HEK293 (cell line): ENCODE results near the gene BRD2.

Experiments
- AEBP2 ChIP-seq: fragments of 450-650 bp; formaldehyde crosslinking; IDR thresholded peaks from 2 replicates; pipeline ENCODE4 v1.5.1; 2016; ENCODE audit warnings: missing biosample characterization, missing genetic modification characterization, borderline replicate concordance
- EGR2 ChIP-seq: fragments of 450-650 bp; formaldehyde crosslinking; IDR thresholded peaks from 2 replicates; pipeline ENCODE4 v1.5.1; 2016; ENCODE audit warnings: low read depth, missing biosample characterization, missing genetic modification characterization
- GLIS2 ChIP-seq: fragments of 450-650 bp; formaldehyde crosslinking; IDR thresholded peaks from 2 replicates; pipeline ENCODE4 v1.5.1; 2016; ENCODE audit warnings: missing biosample characterization, missing genetic modification characterization
- KLF7 ChIP-seq: fragments of 450-650 bp; formaldehyde crosslinking; IDR thresholded peaks from 2 replicates; pipeline ENCODE4 v1.5.1; 2016; ENCODE audit warnings: missing biosample characterization, missing genetic modification characterization, borderline replicate concordance
- KLF9 ChIP-seq: fragments of 450-650 bp; formaldehyde crosslinking; IDR thresholded peaks from 2 replicates; pipeline ENCODE4 v1.5.1; 2016; ENCODE audit warnings: missing biosample characterization, missing genetic modification characterization, low read depth
- MYNN ChIP-seq: fragments of 450-650 bp; formaldehyde crosslinking; IDR thresholded peaks from 2 replicates; pipeline ENCODE4 v1.5.1; 2016; ENCODE audit warnings: missing biosample characterization, missing genetic modification characterization, borderline replicate concordance
- PRDM10 ChIP-seq: fragments of 450-650 bp; formaldehyde crosslinking; IDR thresholded peaks from 2 replicates; pipeline ENCODE4 v1.5.1; 2016; ENCODE audit warnings: missing biosample characterization, missing genetic modification characterization
- REPIN1 ChIP-seq: fragments of 450-650 bp; formaldehyde crosslinking; IDR thresholded peaks from 2 replicates; pipeline ENCODE4 v1.5.1; 2017; ENCODE audit warnings: missing biosample characterization, missing genetic modification characterization, low read depth
- ZBTB17 ChIP-seq: fragments of 450-650 bp; formaldehyde crosslinking; IDR thresholded peaks from 2 replicates; pipeline ENCODE4 v1.5.1; 2016; ENCODE audit warnings: missing biosample characterization, missing genetic modification characterization
- ZFHX2 ChIP-seq: fragments of 450-650 bp; formaldehyde crosslinking; conservative IDR thresholded peaks from 2 replicates; pipeline ENCODE4 v1.5.1; 2016; ENCODE audit warnings: missing biosample characterization, missing genetic modification characterization
- ZFP37 ChIP-seq: fragments of 450-650 bp; formaldehyde crosslinking; IDR thresholded peaks from 2 replicates; pipeline ENCODE4 v1.5.1; 2016; ENCODE audit warnings: missing biosample characterization, missing genetic modification characterization
- ZFP69B ChIP-seq: fragments of 450-650 bp; formaldehyde crosslinking; IDR thresholded peaks from 2 replicates; pipeline ENCODE4 v1.5.1; 2016; ENCODE audit warnings: missing biosample characterization, missing genetic modification characterization
- ZIC2 ChIP-seq: fragments of 450-650 bp; formaldehyde crosslinking; IDR thresholded peaks from 2 replicates; pipeline ENCODE4 v1.5.1; 2016; ENCODE audit warnings: missing biosample characterization, missing genetic modification characterization
- ZNF133 ChIP-seq: fragments of 450-650 bp; formaldehyde crosslinking; IDR thresholded peaks from 2 replicates; pipeline ENCODE4 v1.5.1; 2016; ENCODE audit warnings: missing biosample characterization, missing genetic modification characterization
- ZNF19 ChIP-seq: fragments of 450-650 bp; formaldehyde crosslinking; IDR thresholded peaks from 2 replicates; pipeline ENCODE4; 2016; ENCODE audit warnings: missing biosample characterization, missing genetic modification characterization, low read depth
- ZNF366 ChIP-seq: fragments of 450-650 bp; formaldehyde crosslinking; conservative IDR thresholded peaks from 2 replicates; pipeline ENCODE4 v1.5.1; 2016; ENCODE audit warnings: missing biosample characterization, missing genetic modification characterization
- ZNF394 ChIP-seq: fragments of 450-650 bp; formaldehyde crosslinking; IDR thresholded peaks from 2 replicates; pipeline ENCODE4 v1.5.1; 2016; ENCODE audit warnings: missing biosample characterization, missing genetic modification characterization, mild to moderate bottlenecking, moderate library complexity, borderline replicate concordance
- ZNF398 ChIP-seq: fragments of 450-650 bp; formaldehyde crosslinking; IDR thresholded peaks from 2 replicates; pipeline ENCODE4 v1.5.1; 2017; ENCODE audit warnings: missing biosample characterization, missing genetic modification characterization
- ZNF518A ChIP-seq: fragments of 450-650 bp; formaldehyde crosslinking; conservative IDR thresholded peaks from 2 replicates; pipeline ENCODE4 v1.5.1; 2016; ENCODE audit warnings: low read depth, missing biosample characterization, missing genetic modification characterization
- ZNF610 ChIP-seq: fragments of 450-650 bp; formaldehyde crosslinking; IDR thresholded peaks from 2 replicates; pipeline ENCODE4 v1.5.1; 2016; ENCODE audit warnings: missing biosample characterization, missing genetic modification characterization, borderline replicate concordance
- ZNF692 ChIP-seq: fragments of 450-650 bp; formaldehyde crosslinking; IDR thresholded peaks from 2 replicates; pipeline ENCODE4 v1.5.1; 2016; ENCODE audit warnings: missing biosample characterization, missing genetic modification characterization
- ZNF768 ChIP-seq: fragments of 450-650 bp; formaldehyde crosslinking; IDR thresholded peaks from 2 replicates; pipeline ENCODE4 v1.5.1; 2018; ENCODE audit warnings: missing biosample characterization, mild to moderate bottlenecking, missing genetic modification characterization
- ZSCAN4 ChIP-seq: fragments of 450-650 bp; formaldehyde crosslinking; IDR thresholded peaks from 2 replicates; pipeline ENCODE4 v1.5.1; 2017; ENCODE audit warnings: missing biosample characterization, missing genetic modification characterization

BRD2 gene

GRCh38 chr6:32968093-32968866, at the start of gene BRD2 (continued):
- peak; percentile 81 for TF ChIP-seq ZNF692
- TF ChIP-seq PRDM10 (tag by site-specific recombination): peak; percentile 16; the same call in 1 of the 2 replicates
- 0 out of 2 replicates have a peak, but pooled peaks have one; percentile 32 for TF ChIP-seq MYNN (tag by site-specific recombination)
- 0 out of 2 replicates have a peak, but pooled peaks have one; percentile 29 for TF ChIP-seq ZSCAN4
- no peak for TF ChIP-seq REPIN1 (tag by site-specific recombination)
- 0 out of 2 replicates have a peak, but pooled peaks have one; percentile 21 for TF ChIP-seq ZNF19 (tag by site-specific recombination)
- TF ChIP-seq ZNF518A: 0 out of 2 replicates have a peak, but pooled peaks have one; percentile 11
- no peak for TF ChIP-seq AEBP2 (tag by site-specific recombination)
- peak; percentile 91 for TF ChIP-seq ZNF398 (tag by site-specific recombination)
- peak; percentile 96 for TF ChIP-seq ZFP37 (tag by site-specific recombination)
- peak; percentile 73 for TF ChIP-seq ZNF394 (tag by site-specific recombination)
- TF ChIP-seq ZNF366: peak; percentile 12; the same call in 1 of the 2 replicates
- TF ChIP-seq ZFHX2 (tag by site-specific recombination): peak; percentile 70; the same call in 1 of the 2 replicates
- TF ChIP-seq GLIS2 (tag by site-specific recombination): peak; percentile 93
- TF ChIP-seq ZNF768 (tag by site-specific recombination): peak; percentile 53; the same call in 1 of the 2 replicates
- no peak for TF ChIP-seq ZNF133 (tag by site-specific recombination)
- TF ChIP-seq ZBTB17 (tag by site-specific recombination): peak; percentile 46; the same call in 1 of the 2 replicates
- TF ChIP-seq ZFP69B (tag by site-specific recombination): peak; percentile 52
- peak; percentile 47 for TF ChIP-seq KLF9 (tag by site-specific recombination)
- peak; percentile 94 for TF ChIP-seq ZIC2
- TF ChIP-seq ZNF610: no peak
- peak; percentile 61 for TF ChIP-seq EGR2 (tag by site-specific recombination)
- peak; percentile 69; the same call in 1 of the 2 replicates for TF ChIP-seq KLF7 (tag by site-specific recombination)
